GM18858 (cell line): ENCODE data around the gene RSRC1.
"Not testable (repeated sequence)": the region's sequence is repeated elsewhere in the genome, so short reads cannot be mapped to it uniquely, and the experiment has no call there.

Source experiments
- ATAC-seq: cut with Tn5 transposase; IDR thresholded peaks from one replicate; pipeline ENCODE4 v1.9.1; 2021; ENCODE audit not compliant: unreplicated experiment

Gene RSRC1, protein sequence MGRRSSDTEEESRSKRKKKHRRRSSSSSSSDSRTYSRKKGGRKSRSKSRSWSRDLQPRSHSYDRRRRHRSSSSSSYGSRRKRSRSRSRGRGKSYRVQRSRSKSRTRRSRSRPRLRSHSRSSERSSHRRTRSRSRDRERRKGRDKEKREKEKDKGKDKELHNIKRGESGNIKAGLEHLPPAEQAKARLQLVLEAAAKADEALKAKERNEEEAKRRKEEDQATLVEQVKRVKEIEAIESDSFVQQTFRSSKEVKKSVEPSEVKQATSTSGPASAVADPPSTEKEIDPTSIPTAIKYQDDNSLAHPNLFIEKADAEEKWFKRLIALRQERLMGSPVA

DNA sequence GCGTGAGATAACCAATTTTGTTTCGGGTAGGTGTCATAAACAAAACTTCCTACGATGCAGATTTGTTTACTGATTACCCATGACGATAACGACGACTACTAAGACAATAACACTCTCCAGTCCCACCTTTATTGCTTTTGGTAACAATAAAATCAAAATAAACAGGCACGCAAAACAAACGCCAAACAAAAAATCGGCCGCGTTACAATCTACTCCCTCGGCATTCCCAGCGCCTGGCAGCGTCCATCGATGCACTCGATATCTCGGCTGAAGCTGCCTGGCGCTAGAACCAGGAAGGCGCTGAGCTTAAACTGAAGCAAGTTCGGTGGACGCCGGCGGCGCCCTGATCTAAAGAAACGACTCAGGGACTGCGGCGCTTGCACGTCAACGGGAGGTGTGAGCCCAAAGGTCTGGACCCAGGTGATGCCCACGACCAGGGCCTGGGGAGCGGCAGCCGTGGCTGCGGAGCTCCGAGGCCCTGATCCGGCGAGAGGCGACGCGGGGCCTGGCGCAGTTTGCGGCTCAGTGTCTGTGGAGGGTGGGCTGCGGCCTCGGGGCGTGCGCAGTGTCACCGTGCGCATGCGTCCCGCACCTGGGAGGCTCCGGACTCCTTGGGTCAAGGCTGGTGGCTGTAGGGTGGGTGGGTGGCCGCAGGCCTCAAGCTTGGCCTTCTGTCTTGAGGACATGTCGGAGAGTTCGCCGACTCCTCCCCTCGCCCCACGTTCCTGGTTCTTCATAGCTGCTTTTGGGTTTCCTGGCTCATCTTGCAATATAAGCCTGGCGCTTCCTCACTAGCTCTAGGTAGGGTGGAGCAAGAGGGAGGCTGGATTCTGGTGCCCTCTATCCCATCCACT is at the start of gene RSRC1:
RSRC1 (plus strand) TSS at position 286 of the 854 bp plus-strand sequence. CDS start 12,016 bp downstream, outside the sequence.
- peak; percentile 80 for ATAC-seq

DNA sequence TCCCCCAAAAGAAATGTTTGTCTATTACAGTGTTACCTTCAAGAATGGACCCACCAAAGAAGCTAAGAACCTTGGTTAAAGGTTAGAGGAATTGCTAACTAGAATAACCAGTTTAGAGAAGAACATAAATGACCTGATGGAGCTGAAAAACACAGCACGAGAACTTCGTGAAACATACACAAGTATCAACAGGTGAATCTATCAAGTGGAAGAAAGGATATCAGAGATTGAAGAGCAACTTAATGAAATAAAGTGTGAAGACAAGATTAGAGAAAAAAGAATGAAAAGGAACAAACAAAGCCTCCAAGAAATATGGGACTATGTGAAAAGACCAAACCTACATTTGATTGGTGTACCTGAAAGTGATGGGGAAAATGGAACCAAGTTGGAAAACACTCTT is 44.3 kb upstream of the RSRC1 start:
- not testable (repeated sequence) for ATAC-seq

DNA sequence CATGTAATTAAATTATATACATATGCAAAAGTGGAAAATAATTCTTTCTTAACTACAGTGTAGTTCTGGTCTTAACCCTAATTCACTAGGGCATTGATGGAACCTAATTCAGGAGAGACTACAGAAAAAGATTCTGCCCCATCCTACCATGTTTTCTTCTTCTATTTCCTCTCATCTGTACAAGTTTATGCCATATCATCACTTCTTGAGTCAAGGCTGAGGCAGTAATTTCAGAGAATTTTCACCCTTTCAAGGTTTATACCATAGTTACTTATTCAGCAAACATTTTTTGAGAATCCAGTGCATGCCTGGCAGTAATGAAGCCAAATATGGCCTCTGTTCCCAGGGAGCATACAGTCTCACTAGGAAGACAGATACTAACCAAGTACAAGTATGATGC is 37.1 kb upstream of the RSRC1 start:
- ATAC-seq = no peak

DNA sequence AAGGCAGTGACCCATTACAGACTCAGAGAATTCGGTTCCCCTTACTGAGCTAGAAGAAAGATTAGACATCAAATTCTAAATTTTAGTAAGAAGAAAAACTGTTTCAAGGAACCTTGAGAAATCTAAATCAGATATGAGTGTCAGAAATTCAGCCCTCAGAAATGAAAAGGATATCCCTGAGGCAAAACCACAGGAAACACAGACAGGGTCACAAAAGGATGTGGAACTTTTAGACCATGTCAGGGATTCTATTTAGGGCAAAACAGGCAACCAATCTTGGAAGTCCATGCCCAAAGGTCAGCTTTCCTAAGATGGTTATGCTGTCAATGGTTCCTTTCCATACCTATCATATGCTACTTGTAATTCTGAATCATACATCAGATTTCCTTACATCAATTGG is 35.3 kb upstream of the RSRC1 start:
- ATAC-seq = no peak

DNA sequence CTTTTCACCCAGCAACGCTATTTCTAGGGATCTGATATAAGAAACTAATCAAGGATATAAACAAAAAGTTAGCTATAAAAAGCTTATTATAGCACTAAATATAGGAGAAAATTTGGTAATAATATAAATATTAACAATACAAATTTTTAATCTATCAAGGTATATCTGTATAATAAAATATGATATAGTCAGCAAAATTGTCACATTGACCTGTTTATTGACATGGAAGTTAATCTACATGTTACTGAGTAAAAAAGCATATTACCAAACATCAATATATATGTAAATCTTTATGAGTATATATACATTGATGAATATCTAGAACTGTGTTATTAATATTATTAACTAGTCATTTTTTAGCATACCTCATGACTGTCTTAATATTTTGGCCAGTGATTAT is 30.3 kb upstream of the RSRC1 start:
- ATAC-seq = no peak

DNA sequence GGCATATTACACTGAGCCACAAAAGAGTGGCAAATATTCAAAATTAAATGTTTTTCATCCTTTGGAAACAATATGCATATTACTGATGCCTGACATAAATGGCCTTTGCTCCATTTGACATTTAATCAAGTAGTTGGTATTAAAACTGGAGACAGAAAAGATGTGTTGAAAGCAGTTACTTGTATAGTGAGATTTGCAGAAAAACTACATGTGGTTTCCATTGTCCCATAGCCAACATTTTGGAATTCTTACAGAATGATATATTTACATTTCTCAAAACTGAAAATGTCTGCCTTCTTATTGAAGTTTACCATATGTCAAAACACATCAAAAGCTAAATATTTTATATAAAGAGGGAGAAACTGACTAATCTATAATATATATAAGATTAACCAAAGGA is 25.2 kb upstream of the RSRC1 start:
- ATAC-seq = no peak

DNA sequence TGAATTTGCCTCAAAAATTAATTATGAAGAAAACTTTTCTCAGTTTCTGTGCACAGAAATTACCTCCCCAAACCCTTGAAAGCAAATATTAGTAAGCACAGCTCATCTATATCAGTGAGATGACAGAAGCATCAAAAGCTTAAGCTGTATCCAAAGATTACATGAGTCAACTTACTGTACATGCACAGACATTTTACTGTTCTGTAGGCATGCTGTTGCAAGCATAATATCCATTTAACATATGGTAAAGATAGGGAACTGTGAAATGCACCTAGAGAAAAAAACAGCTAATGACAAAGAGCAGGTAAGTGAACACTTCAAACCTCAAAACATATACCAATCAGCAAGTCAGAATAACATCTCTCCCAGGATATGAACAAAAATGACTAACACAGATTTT is 24.5 kb upstream of the RSRC1 start:
- ATAC-seq = no peak

DNA sequence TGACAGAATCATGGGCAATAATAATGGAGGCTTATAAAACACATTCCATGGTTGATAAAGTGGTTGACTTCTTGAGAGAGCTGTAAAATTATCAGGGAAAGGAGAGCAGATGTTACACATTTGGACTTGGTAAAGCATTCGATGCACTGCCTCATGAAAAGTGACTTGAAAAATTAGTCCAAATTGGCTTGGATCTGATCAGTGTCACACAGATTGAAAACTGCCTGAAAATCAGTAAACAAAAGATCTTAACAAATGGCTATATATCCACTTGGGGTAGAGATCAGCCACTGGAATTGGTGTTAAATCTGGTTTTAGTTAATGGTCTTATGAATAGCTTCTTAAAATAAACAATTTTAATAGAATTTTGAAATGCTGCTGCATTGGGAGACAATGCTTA is 24.0 kb upstream of the RSRC1 start:
- no peak for ATAC-seq

DNA sequence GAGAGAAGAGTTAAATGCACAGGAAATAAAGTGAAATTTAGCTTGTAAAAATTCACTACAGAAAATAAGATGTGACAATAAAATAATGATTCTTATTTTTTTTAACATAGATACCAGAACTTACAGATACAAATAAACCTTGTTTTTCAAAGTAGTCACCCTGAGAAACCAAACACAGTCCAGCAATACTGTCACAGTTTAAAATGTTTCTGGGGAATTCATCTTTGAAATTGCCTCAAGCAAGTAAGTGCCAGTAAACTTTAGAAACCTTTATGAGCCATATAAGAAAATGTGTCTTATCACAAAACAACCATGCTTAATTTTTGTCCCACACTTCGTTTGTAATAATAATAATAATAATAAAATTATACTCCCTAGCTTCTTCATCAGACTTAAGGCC is 23.5 kb upstream of the RSRC1 start:
- no peak for ATAC-seq

DNA sequence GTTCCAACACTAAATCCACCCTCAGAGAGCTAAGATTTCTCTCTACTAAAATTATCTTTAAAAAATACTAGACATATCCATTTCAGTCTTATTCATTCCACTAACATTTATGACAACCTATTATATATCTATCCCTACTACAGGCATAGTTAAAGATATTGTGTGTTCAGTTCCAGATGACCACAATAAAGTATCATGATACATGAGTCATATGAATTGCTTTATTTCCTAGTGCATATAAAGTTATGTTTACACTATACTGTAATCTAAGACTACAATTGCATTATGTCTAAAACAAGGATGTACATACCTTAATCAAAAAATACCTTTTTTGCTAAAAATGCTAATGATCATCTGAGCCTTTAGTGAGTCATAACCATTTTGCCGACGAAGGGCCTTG is 23.1 kb upstream of the RSRC1 start:
- ATAC-seq = no peak

DNA sequence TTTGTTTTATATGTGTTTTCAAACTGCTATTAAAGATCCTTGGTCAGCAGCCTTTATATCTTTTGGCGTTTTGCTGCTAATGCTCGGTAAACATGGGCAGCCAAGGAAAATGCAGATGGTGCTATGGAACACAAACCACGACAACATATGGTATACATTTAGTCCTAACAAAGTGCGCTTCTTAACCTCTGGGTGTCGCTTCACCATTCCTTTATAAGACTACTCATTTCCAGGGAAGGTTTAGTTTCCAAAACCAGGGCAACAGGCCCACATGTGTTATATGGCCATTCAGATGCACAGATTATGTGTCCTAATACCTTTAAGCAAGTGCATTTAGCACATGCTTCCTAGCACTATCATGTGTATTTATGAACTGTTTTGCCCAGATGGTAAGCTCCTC is 18.4 kb upstream of the RSRC1 start:
- ATAC-seq = no peak

DNA sequence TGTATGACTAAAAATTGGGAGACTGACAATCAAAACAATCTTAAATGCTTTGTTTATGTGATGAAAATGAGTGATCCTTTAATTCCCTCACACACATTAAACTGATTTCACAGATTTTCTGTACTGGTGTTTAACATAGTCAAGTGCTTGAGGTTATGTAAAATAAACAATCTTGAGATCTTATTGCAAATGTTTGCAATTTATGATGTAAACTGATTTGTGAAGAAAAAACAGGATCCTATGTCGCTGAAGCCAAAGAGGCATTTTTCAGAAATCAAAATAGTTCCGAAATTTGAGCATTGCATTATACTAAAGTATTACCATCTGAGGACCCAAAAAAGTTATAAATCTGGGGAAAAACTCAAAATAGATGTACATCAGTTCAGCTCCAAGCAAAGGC is 16.4 kb upstream of the RSRC1 start:
- no peak for ATAC-seq

DNA sequence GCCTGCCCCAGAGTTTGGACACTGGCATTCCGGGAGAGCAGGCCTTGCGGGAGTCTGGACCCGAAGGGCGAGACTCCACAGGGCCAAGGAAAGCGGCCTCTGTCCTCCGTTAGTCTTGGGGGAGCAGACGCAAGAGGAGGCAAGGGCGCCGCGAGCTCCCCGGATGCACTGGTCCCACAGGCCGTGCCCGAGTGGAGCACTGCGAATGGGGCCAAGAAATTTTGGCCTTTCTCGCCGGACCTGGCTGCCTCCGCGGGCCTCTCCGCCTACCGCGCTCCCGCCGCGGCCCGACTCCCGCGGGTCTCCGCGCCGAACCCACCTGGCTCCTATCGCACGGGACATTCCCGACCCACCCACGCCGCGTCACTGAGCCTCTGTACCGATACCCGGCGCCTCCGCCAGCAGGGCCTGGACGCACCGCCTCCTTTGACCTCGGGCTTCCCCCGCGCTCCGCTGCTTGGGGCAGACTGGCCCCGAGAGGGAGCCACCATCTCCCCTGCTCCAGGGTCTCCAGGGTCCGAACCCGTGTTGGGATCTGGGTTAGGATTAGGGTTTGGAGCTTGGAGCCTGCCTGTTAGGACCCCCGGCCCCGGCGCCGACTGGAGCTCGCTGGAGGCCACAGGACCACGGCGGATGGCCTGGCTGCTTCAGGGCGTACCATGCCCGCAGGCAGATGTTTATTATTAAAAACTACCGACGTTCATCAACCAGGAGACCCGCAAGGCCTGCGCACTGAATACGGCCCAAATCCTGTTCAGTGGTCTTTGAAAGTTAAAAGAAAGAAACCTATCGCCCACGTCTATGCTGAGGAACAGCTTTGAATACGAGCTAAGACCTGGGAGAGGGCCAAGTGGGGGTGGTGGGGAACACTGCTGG is 15.4 kb upstream of the RSRC1 start:
- ATAC-seq = peak; percentile 22

DNA sequence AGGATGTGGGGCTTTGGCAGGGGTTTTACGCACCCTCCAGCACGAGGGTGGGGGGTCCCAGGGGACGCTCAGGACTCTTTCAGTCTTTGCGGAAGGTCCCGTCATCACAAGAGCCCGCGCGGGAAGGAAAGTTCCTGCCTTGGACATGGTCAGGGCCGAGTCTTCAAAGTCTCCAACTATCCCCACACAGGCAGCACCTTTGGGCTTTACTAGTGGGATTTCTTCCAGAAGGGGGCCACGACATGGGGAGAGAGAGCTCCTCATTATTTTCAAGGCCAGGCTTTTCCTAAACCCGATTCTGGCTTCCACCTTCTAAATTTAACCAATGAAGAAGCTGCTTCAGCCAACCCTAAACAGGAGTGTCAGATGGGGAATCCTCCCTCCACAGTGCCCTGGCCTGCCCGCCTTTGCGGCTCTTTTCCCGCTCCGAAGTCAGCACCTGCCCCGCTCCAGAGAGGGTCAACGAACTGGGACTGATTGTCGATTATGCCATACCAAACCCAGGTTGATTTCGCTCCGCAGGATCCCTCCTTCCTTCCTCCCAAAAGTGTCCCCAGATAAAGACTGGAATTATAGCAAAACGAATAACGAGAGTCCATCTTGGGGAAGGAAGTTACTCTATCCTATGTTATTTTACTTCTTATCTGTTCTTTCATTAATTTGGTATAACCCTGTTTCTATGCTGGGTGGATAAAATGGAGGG is 14.6 kb upstream of the RSRC1 start:
- no peak for ATAC-seq

DNA sequence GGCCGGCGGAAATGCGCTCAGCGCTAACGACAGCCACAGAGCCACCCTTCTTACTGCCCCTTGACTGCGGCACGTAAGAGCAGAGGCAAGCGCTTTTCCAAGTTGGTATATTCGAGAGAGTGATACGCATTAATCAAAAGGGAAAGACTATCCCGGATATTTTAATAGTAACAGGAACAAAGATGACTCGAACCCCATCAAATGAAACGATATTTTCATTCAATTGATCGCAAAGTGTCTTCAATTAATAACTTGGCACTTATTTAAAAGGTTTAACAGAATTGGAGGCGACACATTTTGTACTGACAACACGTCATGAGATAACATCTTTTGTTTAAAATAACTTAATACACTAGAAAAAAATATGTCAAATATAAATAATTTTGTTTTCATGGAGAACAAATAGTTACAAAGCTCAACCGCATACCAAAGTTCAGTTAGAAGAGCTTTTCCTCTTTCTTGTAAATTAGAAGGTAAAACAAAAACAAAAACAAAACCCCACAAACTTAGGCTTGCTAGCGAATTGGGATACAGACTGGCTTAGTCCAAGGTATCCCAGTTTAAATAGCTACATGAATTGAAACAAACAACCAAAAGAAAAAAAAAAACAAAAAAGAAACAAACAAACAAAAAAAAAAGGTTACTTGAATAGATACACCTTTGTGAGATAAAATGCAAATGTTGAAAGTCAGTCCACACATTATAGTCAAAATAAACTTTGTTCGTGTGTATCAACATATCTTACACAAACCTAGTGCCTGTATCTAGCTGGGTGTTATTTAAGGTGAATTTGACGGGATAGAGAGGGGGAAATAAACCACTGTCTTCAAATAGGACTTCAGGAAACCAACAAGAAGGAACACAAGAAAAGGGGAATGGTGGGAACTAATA is 13.8 kb upstream of the RSRC1 start:
- no peak for ATAC-seq

DNA sequence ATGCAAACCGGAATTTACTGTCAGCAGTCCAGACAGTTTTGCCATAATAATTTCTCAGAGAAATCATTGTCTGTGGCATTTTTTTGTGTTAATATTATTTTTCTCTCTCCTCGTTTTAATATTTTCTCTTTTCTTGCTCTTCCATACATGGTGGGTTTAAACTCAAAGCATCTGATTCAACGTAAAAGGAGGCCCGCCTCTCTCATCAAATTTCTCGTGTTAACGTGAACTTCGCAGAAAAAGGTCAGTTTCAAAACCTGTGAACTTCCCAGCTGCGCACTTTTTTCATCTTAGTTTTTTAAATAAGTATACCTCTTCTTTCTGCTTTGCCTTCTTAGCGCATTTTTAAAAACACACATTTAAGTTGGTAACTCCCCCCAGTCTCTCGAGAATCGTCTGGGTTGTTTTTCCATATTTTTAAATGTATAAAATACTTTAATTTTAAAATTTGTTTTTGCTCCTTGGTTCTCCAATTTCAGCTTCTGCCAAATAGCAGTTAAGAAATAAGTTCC is 12.8 kb upstream of the RSRC1 start:
- no peak for ATAC-seq

DNA sequence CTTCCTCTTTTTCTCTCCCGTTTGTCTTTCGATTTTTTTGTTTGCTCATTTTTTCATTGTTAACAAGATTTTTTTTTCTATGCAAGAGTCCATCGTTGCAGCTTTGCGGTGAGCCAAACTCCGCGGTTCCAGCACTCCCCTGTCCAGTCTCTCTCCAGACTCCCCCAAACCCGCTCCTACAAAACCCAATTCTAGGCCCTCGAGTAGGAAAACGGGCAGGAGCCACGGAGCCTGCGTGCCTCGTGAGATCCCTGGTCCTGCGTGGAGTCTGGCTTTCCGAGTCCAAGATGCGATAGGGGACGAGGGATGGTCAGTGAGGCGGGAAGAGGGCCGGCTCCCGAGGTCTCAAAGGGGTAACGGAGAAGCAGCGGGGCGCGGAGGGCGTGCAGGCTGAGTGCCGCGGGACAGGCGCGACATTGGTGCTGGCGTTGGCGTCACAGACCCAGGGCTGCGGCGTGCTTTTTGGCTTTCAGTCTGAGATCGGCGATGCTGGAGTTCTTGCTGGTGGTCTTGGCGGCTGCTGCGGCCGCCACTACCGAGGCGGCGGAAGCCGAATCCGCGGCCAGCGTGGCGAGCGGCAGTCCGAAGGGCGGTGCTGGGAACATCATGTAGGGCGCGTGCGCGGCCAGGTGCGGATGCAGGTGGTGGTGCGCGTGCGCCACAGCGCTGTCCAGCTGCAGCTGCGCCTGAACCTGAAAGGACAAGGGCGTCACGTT is 12.1 kb upstream of the RSRC1 start:
- ATAC-seq = peak; percentile 91

DNA sequence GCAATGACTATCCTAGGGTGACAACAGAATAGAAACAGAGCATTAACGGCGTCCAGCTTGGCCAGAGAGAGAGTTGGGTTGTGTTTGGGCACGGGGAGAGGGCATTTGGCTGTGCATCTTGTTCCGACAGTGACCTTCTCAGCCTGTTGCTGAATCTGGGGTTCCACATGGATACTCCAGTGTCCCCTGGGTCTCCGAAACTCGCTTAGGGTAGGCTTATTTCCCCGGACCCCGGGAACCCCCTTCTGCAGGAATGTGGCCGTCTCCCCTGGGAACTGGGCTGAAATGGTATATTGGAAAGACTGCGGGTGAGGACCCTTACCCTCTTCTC is 11.6 kb upstream of the RSRC1 start:
- no peak for ATAC-seq

DNA sequence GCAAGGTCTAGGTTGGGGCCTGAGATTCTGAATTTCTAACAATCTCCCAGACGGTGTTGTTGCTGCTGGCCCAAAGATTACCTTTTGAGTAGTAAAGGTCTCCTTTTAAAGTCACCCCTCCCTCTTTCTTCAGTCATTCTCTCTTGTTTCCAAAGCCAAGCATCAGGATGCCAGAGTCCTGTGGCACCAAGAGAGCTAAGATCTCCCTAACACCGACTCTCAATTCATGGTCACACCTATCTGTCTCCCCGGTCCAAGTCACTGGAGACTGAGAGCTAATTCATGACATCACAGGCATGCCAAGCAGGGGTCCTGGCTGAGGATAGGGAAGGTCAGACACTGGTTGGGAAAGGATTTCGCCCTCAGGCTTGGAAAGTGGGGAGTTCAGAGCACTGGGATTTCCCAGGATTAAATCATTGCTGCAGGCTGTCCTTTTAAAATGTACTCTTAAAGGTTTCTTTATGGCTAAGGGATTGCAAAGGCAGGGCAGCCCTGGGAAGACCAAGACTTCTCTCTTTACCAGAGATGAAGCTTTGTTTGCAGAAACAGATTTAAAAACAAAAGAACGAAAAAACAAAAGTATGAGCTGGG is 11.0 kb upstream of the RSRC1 start:
- ATAC-seq = no peak
